Stimulated activated CD8-positive, alpha-beta memory T cell treated with anti-CD3 and anti-CD28 coated beads, Interleukin-12 subunit alpha, Interleukin-12 subunit beta, amount 100 ng/mL, for 24 hours (primary cell): Measurements from ENCODE around the gene RIPOR2.
"Not testable (repeated sequence)": the region's sequence is repeated elsewhere in the genome, so short reads cannot be mapped to it uniquely, and the experiment has no call there.

ENCODE experiments used
- DNase-seq: peaks from one replicate; pipeline ENCODE4 v3.0.0-alpha.2; 2020; ENCODE audit errors: extremely low read depth

The RIPOR2 gene

DNA sequence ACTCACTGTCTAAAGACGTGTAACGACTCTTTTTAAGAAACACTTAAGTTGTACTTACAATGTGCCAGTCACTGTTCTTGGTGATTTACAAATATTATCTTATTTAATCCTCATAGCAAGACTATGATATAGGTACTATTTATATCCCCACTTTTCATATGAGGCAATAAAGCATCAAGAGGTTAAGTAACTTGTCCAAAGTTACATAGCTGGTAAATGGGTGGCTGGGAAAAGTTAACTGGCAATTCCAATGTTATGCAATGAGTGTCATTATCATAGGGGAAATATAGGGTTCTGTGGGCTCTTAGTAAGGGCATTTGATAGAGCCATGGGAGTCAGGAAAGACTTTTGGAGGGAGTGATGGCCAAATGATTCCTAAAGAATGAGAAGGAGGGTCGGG lies 21.4 kb upstream of the RIPOR2 start:
- no peak for DNase-seq

DNA sequence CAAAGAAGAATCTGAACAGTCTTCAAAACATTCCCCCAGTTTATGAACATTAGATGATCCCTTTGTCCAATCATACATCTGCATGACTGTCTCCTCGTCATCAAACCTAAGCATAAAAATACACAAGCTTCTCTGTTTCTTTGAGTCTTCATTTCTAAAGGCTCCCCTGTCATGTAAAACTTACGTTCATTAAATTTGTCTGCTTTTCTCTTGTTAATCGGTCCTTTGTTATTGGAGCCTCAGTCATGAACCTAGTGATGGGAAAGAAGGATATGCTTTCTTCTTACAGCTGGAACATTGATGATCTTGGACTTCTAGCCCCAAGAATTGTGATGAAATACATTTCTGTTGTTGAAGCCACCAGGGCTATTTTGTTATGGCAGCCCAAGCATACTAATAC lies 18.0 kb upstream of the RIPOR2 start:
- DNase-seq = no peak

DNA sequence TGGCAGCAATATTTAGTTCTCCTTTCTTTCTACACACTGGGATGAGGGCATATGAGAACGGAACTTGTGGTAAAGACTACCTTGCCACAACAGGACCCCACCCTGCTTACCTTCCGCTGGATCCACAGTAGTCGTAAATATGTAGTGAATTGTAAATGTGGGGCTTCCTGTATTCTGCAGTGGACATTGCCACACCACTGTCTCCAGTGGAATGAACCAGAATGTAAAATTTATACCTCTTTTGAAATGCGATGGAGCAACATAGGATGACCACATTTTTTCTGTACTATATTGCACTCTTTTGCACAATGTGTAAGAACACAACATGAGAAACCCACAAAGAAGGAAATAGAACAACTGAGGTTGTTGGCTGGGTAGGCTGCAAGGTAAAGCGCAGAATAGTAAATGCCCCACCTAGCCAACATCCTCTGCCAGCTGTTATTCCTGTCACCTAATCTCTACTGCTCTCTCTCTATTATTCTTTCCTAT lies 16.1 kb upstream of the RIPOR2 start:
- DNase-seq = no peak

DNA sequence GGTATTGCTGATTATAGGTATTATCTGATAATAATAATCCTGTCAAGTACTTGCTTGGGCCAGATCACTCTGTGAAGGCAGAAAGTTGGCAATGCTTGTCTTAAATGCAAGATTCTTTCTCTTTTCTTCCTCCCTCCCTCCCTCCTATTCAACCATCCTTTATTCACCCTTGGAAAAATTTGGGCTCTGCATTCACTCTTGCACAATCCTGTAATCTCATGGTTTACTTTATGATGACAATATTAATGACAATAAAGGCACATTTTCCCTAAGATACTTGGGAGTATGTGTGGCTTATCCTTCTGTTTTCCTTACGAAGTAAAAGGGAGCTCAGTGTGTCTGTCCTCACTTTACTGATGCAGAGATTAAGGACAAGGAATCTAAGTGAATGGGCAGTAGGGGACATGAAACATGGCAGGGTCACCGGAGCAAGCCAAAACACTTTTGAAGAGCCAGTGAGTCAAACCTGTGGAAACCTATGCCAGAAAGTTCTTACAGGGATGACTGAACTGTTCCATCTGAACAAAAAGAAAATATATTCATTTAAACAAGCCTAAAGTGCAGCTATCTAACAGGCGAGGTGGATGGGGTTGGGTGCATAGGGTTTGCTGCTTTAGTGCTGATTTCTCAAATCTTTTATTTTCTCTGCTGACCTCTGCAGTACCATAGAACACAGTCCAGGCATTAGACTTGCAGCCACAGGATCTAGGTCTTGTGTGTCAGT lies 14.6 kb upstream of the RIPOR2 start:
- DNase-seq = no peak

DNA sequence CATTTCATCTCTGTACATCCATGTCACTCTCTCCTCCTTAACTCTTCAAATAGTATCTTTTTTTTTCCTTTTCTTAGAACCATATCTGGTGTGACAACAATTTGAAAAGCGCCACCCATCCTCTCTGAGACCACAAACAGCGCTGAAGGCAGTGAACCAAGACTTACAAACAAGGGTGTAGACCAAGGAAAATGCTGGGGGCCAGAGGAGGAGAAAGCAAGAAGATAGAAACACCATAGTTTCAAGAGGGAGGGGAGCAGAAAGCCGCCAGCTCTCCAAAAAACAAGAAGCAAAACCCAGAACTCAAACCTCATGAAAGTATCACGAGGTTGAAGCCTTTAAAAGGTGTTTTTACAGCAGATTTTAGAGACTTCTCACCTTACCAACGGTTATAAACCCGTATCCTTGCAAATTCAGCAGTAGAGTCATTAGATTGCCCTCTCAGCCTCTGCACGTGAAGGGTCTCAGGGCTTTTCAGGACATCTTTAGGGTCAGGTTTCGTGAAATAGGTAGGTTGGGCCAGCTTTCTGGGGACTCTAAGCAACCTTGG lies 13.3 kb upstream of the RIPOR2 start:
- no peak for DNase-seq

DNA sequence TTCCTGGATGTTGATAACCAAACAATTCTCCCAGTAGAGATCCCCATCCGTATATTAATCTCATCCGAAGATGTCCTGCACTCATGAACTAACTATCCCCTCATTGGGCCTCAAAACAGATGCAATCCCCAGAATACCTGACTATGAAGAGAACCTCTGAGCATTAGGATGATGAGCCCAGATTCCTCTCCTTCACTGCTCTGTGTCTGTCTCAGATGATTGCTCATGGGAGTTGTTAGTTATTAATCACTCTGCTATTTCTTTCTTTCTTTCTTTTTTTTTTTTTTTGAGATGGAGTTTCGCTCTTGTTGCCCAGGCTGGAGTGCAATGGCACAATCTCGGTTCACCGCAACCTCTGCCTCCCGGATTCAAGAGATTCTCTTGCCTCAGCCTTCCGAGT lies 12.5 kb upstream of the RIPOR2 start:
- DNase-seq = not testable (repeated sequence)

DNA sequence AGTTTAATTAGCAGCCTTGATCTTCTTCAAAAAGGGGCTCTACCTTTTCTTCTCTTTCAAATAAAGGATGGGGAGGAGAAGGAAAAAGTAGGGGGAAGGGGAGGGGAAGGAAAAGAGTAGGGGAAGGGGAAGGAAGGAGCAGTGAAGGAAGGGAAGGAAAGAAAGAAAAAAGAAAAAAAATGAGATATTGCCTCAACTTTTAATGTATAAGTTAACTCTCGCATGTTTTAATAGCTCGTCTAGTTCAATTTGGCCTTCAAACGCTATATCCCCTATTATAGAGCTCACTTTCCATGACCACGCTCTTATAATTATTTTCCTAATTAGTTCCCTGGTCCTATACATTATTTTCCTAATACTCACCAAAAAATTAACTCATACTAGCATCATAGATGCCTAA lies 11.9 kb upstream of the RIPOR2 start:
- DNase-seq = no peak

DNA sequence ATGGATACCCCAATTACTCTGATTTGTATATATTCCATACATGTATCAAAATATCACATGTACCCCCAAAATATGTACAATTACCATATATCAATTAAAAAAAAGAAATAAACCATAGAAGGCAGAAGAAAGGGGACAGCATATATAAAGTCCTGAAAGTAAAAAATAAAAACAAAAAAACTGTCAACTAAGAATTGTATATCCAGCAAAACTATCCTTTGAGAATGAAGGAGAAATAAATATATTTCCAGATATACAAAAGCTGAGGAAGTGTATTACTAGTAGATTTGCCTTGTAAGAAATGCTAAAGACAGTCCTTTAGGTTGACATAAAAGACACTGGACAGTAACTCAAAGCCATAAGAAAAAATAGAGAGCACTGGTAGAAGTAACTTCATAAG lies 9.3 kb upstream of the RIPOR2 start:
- DNase-seq = no peak

DNA sequence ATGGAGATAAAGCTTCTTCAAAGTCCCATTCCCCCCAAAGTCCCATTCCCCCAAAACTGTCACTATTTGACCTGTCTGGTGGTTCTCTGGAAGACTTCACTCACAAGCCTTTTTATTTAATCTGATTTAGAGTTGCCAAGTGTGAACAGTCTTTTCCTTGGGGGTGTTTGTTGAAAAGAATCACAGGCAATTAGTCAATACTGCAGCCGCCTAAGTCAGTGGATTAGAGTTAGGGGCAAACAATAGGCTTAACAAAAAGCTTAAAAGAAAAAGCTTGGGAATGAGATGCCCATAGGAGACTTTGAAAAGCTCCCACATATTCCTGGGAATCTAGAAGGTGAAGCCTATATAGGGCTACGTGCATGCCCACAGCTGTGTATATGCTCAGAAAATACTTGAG lies 8.0 kb upstream of the RIPOR2 start:
- no peak for DNase-seq

DNA sequence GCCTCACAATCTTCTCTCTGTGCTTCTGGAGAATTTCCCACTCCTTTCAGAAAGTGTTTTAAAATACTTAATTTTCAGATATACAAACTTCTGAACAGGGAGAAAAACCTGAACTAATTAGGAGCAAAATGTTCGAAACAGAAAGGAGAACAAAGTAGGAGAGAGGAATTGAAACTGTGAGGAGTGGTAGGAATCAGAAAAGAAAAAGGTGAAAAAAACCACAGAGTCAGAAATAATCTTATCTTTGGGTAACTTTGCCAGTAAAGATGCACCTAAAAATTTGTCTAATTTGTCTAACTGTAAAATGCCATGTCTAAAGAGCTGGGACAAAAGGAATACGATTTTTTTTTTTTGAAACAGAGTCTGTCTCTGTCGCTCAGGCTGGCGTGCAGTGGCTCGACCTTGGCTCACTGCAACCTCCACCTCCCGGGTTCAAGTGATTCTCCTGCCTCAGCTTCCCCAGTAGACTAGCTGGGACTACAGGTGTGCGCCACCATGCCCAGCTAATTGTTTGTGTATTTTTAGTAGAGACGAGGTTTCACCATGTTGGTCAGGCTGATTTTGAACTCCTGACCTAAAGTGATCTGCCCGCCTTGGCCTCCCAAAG lies 4.7 kb upstream of the RIPOR2 start:
- DNase-seq = no peak

DNA sequence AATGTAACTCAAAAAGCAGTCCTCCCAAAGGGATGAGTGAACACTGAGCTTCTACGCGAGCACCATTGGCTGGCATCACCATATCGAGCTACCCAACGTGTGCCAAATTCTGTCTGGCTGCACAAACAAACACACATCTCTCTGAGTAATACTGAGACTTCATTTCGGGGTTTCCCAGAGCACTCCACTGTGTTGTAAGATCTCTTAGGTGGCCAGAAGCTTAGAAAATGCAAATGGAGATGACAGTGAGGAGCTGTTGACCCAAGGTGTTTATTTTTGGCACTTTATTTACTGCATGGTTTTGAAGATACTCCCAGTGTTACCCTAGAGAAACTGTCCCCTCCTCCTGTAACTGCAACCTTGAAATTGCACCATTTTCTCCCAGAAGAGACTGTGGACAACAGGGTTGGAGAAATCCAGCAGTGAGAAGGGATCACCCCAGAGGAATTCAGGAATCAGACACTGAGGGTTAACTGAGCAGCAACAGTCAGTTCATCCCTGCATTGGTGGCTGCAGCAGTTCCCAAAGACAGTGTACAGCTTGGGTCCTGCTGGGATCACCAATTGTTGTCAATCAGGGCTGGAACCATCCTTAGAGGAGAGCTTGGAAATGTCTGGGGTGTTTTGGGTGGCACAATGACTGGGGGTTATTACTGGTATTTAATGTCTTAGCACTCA lies 1.0 kb upstream of the RIPOR2 start:
- no peak for DNase-seq

DNA sequence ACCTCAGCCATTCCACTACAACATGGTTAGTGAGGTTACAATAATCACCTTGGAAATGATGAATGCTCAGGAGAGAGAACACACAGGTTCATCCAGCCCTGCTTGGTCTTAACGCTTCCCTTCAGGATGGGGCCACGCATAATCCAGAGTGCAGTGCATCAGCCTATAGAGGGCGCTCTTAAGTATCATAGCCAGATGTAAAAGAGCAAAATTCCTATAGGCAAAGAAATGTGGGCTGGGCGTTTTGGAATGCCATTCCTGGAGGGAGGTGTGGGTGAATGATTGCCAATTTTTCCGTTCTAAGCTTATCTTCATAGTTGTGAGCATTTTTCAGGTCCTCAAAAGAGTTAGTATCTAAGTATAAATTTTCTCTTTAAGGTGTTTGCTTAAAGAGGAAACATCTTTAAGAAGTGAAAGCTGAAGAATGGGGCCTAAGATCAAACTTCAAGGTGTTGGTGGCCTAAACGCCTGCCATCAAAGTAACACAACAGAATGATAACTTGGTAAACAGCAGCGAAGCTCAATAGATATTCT lies 1.8 kb downstream of the RIPOR2 start:
- no peak for DNase-seq

DNA sequence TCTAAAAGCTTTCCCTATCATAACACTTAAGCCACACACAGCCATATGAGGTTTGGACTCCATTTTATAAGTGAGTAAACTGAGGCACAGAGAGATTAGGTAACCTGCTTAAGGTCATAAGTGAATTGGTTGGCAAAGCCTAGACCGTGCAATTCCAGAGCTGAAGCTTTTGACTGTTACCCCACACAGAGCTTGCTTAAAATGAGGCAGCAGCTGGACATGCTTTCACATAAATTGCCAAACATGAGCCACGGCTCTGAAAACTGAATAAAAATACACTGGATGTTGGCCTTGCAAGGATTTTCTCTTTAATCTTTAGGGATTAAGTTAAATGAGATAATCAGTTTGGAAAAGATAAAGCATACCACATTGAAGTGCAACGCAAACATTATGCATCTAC lies 2.5 kb downstream of the RIPOR2 start:
- no peak for DNase-seq

DNA sequence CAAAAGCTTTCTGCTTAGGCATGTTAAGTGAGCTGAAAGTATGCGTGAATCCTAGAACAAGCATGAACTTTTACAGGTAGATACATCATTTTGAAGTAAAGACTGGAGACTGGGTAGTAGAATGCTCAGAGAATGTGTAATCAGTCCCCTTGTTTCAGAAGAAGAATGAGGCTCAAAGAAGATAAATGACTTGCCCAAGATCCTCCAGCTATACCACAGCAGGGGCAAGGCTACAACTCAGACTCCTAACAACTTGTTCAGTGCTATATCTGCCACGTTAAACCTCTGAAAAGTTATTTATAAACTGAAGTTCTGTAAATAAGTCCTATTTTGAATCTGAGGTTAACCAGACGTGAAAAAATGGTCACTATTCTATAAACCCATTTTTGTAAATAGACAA lies 2.9 kb downstream of the RIPOR2 start:
- no peak for DNase-seq

DNA sequence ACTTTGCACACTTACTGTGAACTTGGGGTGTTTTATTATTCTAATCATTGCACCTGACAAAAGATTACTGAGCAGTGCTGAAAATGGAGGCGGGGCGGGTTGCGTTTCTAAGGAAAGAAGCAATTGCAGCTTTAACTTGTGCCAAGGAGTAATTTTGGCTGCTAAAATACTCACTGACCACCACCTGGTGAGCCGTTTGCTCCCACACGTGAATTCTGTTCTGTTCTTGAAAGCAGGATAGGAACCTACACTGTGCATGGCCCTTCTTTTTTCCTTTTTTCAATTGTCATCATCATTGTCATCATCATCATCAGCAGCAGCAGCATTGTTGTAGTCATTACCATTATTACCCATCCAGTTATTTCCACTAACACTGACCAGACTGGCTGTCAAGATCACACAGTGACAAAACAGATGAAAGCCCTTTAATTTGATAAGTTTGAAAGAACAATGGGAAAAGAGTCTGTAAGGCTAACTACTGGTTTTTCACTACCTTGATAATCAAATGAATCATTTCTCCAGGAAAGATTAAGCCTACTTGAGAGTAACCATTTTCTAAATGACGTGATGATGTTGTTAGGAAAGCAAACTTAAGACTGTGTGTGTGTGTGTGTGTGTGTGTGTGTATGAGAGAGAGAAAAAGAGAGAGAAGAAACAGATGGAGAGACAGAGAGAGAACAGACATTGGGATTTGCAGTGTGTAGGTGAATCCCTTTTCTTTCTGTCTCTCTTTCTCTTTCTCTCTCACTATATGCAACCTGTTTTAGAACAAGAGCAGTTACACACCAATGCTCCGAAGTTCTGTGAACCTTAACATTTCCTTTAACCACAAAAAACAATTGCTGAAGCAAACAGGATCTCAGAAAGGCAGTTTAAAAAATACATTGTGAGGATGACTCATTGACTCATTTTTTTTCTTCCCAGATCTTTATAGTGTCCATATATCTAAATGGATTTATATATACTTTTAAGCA lies 3.8 kb downstream of the RIPOR2 start:
- DNase-seq = no peak

DNA sequence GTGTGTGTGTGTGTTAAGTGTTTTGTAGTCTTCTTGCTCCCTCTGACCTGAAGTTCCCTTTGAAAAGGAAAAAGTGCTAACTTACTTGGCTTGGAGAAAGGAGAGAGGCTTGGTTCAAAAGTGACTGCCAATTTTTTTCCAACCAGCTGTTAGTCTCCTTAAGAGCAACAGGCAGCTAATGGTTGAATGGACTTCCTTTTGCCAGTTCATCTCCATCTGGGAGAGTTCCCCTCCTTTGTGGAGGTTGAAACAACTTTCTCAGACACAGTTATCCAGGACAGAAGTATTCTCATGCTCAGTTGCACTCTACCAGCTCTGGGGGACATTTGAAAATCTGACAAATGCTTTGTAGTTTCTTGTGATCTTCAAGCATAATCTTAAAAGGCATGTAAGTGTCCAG lies 4.5 kb downstream of the RIPOR2 start:
- no peak for DNase-seq

DNA sequence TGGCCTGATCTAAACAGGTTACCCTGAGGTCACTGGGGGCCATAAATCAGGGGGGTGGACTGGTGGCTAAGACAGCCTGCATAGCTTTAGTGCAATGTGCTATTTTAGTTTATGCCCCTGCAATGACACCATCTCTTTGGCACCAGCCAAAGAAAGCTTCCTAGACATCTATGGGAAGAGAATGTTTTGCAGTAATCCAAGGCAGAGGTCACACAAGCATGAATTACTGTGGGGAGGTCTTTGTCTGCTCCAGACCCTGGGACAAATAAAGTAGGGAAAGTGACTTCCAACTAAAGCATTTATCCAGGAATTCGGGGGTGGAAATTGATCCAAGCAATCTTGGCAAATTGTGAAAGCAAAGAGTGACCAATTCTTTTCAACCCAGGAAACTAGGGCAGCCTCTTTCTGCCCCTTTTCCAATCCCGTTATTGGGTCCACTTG lies 5.3 kb downstream of the RIPOR2 start:
- no peak for DNase-seq

DNA sequence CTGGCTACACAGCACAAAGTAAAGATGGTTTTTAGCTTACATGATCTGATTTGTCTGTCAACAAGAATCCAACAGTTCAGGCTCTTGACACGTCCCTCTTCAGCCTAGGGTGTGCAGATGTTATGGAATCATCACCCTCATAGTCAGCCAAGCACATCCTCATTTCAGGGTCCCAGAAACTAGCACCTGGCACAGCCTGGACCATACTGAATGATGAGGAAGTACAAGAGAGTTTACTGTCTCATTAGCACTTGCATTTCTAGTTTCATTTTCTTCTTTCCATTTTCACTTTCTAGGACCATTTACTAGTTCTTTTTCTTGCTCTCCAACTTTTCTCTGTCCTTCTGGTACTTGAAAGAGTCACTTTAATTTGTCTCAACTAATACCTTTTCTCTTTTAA lies 6.5 kb downstream of the RIPOR2 start:
- DNase-seq = no peak

DNA sequence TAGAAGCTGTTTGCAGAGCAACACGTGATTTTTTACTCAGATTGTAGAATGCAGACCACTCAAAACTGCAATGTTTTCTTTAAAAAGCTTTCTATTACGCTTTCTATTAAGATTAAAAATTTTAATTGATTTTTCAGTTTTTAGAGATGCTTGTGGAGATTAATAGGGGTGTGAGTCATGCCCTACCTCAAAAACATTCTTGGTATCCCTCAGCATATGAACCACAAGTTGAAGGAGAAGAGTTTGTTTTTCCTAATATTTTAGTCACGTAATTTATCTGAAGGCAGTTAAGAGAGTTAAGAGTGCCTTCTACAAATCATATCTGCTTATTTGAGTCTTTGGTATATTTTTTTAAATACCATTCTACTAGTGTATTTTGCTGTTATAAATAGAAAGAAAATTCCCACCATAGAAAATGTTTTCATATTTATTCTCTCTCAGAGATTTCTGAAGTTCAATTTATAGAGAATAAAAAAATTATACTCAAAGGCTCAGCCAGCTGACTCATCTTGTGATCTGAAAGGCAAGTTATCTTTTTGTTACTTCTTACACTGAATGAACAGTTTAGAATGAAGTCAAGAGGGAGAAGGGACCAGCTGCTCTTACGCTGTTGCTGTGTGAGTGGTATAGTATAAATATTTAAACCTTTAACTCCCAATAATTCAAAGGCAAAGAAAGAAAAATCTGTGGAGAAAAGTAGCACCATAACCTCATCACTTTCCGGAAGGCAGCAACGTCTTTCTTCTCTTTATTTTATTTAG lies 7.6 kb downstream of the RIPOR2 start:
- DNase-seq = no peak

DNA sequence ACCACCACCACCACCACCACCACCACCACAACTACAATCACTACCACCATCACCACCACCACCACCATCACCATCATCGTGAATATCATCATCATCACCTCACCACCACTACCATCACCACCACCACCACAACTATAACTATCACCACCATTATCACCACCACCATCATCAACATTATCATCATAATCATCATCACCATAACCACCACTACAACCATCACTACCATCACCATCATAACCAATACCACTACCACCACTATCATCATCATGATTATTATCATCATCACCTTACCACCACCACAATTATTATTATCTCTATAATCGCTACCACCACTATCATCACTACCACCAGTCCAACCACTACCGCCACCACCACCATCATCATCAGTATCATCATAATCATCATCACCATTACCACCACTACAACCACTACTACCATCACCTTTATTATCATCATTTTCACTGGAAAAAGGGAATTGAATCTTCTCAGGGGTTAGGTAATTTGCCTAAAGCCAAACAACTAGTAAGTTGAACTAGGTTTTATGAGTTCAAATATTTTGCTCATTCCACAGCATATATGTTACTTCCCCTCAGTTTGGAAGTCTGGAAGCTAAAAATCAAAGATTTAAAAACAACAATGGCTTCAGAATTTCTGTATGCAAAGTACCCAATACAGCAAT lies 8.3 kb downstream of the RIPOR2 start:
- DNase-seq = no peak
